GM12865 (cell line): ENCODE results near the gene SETMAR.
A peak's percentile ranks its signal among the peaks of the same experiment; 100 is the strongest.
"Not testable (repeated sequence)": the region's sequence is repeated elsewhere in the genome, so short reads cannot be mapped to it uniquely, and the experiment has no call there.

Experiments
- DNase-seq: peaks from one replicate; pipeline ENCODE4 v3.0.0; 2010; ENCODE audit warnings: low read depth
- H3K4me3 ChIP-seq: 2 replicates; pipeline ENCODE4 v1.5.1; 2011; ENCODE audit warnings: mild to moderate bottlenecking, low read depth, low read length, control low read depth
- TF ChIP-seq, protein P1 (sequence below): IDR thresholded peaks from 2 replicates; pipeline ENCODE4 v1.5.1; 2011; ENCODE audit warnings: low read length, control low read depth, low read depth, inconsistent platforms; ENCODE audit not compliant: insufficient read depth; ENCODE audit errors: missing control alignments

The SETMAR gene

GRCh38 chr3:4297486-4297885 is 5.7 kb upstream of the SETMAR start:
- no peak overlapping the region for H3K4me3 ChIP-seq
- TF ChIP-seq, protein P1, sequence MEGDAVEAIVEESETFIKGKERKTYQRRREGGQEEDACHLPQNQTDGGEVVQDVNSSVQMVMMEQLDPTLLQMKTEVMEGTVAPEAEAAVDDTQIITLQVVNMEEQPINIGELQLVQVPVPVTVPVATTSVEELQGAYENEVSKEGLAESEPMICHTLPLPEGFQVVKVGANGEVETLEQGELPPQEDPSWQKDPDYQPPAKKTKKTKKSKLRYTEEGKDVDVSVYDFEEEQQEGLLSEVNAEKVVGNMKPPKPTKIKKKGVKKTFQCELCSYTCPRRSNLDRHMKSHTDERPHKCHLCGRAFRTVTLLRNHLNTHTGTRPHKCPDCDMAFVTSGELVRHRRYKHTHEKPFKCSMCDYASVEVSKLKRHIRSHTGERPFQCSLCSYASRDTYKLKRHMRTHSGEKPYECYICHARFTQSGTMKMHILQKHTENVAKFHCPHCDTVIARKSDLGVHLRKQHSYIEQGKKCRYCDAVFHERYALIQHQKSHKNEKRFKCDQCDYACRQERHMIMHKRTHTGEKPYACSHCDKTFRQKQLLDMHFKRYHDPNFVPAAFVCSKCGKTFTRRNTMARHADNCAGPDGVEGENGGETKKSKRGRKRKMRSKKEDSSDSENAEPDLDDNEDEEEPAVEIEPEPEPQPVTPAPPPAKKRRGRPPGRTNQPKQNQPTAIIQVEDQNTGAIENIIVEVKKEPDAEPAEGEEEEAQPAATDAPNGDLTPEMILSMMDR = no peak
- no peak for DNase-seq

DNA sequence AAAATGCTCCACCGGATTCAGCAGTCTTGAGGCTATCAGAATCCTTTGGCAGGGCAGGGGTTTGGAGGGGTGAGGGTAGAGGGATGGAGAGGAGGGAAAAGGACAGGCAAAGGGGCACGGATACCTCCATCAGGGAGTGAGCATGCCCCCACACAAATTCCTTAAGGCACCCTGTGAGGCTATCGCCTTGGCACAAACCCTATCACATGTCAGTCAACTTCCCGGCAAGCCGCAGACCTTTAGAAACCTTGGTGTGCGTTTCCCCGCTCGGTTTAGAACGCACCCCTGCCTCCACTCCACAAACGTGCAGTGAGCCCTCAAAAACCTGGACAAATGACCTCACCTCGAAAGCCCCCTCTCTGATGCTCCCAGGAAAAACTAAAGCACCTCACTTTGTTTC is 422 bp upstream of the SETMAR start:
- peak overlapping the region; percentile 90 for H3K4me3 ChIP-seq
- no peak for DNase-seq
- TF ChIP-seq, protein P1 = no peak

- not testable (repeated sequence) for DNase-seq, H3K4me3 ChIP-seq
Measured at GRCh38 chr3:4305210-4305609, 2.0 kb downstream of the SETMAR start.

- no peak for DNase-seq
- TF ChIP-seq, protein P1 = no peak
- no peak overlapping the region for H3K4me3 ChIP-seq
Measured at GRCh38 chr3:4306091-4306490, 2.9 kb downstream of the SETMAR start.

DNA sequence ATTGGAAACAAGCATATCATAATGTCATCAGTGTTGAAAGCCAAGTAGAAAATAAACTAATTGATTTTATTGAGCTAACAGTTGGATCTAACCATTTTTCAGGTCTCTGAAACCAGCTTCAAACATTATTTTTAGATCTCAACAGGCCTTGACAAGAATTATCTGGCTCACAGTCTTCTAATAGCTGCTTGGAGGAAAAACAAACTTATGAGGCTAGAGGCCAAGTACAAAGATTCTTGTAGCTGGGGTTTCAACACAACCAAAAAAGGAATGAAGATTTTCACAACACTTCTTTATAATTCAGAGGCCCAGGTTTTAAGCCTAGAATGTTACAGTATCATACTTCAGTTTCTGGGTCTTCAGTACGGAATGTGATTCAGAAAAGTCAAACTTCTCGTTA is 3.7 kb downstream of the SETMAR start:
- DNase-seq = no peak
- TF ChIP-seq, protein P1 = no peak

DNA sequence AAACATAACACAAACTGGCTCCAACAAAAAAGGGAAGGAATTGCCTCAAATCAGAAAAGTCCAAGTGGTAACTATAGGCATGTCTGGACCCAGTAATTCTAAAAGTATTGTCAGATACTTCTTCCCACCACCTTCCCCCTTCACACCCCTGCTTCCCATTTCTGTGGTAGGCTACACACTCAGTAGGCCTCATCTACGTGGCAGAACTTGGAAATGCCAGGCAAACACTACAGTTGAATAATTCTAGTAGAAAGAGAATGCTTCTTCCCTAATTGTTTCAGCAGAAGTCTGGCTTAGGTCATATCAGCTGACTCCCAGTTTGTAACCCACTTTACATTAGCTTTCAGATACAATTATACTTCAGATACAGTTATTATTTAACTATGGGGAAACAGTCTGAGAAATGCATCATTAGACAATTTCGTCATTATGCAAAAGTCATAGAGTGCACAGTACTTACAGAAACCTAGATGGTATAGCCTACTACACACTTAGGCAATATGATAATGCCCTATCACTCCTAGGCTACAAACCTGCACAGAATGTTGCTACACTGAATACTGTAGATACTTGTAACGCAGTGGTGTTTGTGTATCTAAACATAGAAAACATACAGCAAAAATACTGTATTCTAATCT is 6.4 kb downstream of the SETMAR start:
- no peak for DNase-seq

More for the DNA sequence above, 3.7 kb downstream of the SETMAR start:
- no peak overlapping the region for H3K4me3 ChIP-seq

GRCh38 chr3:4310971-4311370 is 7.8 kb downstream of the SETMAR start:
- TF ChIP-seq, protein P1 = no peak
- H3K4me3 ChIP-seq = no peak overlapping the region
- no peak for DNase-seq

More for the DNA sequence above, 6.4 kb downstream of the SETMAR start:
- H3K4me3 ChIP-seq = no peak overlapping the region
- TF ChIP-seq, protein P1 = no peak

DNA sequence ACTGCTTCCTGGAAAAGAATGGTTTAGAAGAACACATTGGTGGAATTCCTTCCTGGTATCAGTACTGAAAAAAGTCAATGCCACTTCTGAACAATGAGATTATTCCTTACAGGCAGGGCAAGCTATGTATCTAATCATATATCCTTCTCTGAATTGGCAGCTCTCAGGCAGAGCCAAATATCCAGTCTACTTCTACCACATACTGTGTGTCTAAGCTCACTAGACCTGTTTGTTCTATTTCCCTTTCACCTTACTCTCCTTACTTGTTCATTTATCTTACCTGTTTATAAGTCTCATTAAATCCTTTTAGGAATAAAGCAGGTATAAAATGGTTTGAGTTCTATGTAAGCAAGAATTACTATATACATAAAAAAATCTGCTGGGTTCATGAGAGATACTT is 8.3 kb downstream of the SETMAR start:
- TF ChIP-seq, protein P1 = no peak
- no peak overlapping the region for H3K4me3 ChIP-seq
- no peak for DNase-seq
